NB4 (cell line): ENCODE measurements around the gene RTF2.
A peak's percentile ranks its signal among the peaks of the same experiment; 100 is the strongest.

Experiments used
- DNase-seq: peaks from one replicate; pipeline ENCODE4 v3.0.0; 2010; ENCODE audit warnings: low read depth
- H3K4me3 ChIP-seq: one replicate; pipeline ENCODE4 v1.5.1; 2011; ENCODE audit warnings: mild to moderate bottlenecking, low read depth, low read length, moderate library complexity
- CTCF ChIP-seq: IDR thresholded peaks from one replicate; pipeline ENCODE4 v1.5.1; 2012; ENCODE audit warnings: low read depth, low read length
- MAX ChIP-seq: IDR thresholded peaks from 2 replicates; pipeline ENCODE4 v1.6.1; 2011; ENCODE audit warnings: low read depth, low read length
- MYC ChIP-seq: IDR thresholded peaks from 2 replicates; pipeline ENCODE4 v1.6.1; 2011; ENCODE audit warnings: low read depth, low read length
- POLR2A ChIP-seq: IDR thresholded peaks from 2 replicates; pipeline ENCODE4 v1.6.1; 2011; ENCODE audit warnings: mild to moderate bottlenecking; ENCODE audit not compliant: insufficient read length; ENCODE audit errors: extremely low read depth

RTF2 gene

GRCh38 chr20:56504373-56505005 lies 36.1 kb downstream of the RTF2 start:
- peak; percentile 23 for DNase-seq
- no peak overlapping the region for H3K4me3 ChIP-seq
- TF ChIP-seq MYC (no peak), CTCF (peak; percentile 66)

- TF ChIP-seq MAX = no peak
- no peak for TF ChIP-seq POLR2A
- TF ChIP-seq CTCF = no peak
- no peak for TF ChIP-seq MYC
- no peak for DNase-seq
- no peak overlapping the region for H3K4me3 ChIP-seq
These were observed 37.7 kb downstream of the RTF2 start for GRCh38 chr20:56506103-56506502.

GRCh38 chr20:56511926-56512325 lies 43.5 kb downstream of the RTF2 start:
- DNase-seq = no peak
- TF ChIP-seq MYC (no peak), POLR2A (no peak), CTCF (no peak), MAX (no peak)
- H3K4me3 ChIP-seq = no peak overlapping the region

GRCh38 chr20:56513161-56514150 lies 45.0 kb downstream of the RTF2 start:
- no peak for DNase-seq

GRCh38 chr20:56516631-56517030 lies 48.2 kb downstream of the RTF2 start:
- DNase-seq = no peak
- no peak overlapping the region for H3K4me3 ChIP-seq
- no peak for TF ChIP-seq CTCF
- TF ChIP-seq POLR2A = no peak
- no peak for TF ChIP-seq MYC
- no peak for TF ChIP-seq MAX

More at GRCh38 chr20:56513161-56514150, 45.0 kb downstream of the RTF2 start:
- TF ChIP-seq CTCF (no peak), MYC (no peak), POLR2A (no peak), MAX (no peak)
- no peak overlapping the region for H3K4me3 ChIP-seq
